Subcutaneous abdominal adipose tissue (tissue), 5 donors: ENCODE data around the gene HAPSTR1.

Experiments
- H3K27ac ChIP-seq: one replicate; pipeline ENCODE4 v1.7.0; 2013; ENCODE audit warnings: low read depth, mild to moderate bottlenecking, inconsistent platforms, low read length, moderate library complexity
- H3K27me3 ChIP-seq, 5 donors: one replicate each; pipeline ENCODE4 v1.7.0; 2013; ENCODE audit warnings: low read length in 5 of 5, inconsistent platforms in 1 of 5; ENCODE audit not compliant: control insufficient read depth in 5 of 5, insufficient read depth in 4 of 5
- H3K36me3 ChIP-seq, 5 donors: one replicate each; pipeline ENCODE4 v1.7.0; 2013; ENCODE audit warnings: low read length in 5 of 5; ENCODE audit not compliant: control insufficient read depth in 5 of 5, insufficient read depth in 5 of 5
- H3K4me1 ChIP-seq, 5 donors: one replicate each; pipeline ENCODE4 v1.7.0; 2013; ENCODE audit warnings: low read length in 5 of 5, mild to moderate bottlenecking in 3 of 5, moderate library complexity in 1 of 5; ENCODE audit not compliant: control insufficient read depth in 5 of 5, insufficient read depth in 5 of 5
- H3K4me3 ChIP-seq, 5 donors: one replicate each; pipeline ENCODE4 v1.7.0; 2013; ENCODE audit warnings: low read length in 5 of 5, low read depth in 1 of 5
- H3K9ac ChIP-seq, 5 donors: one replicate each; pipeline ENCODE4 v1.7.0; 2013; ENCODE audit warnings: low read length in 5 of 5, mild to moderate bottlenecking in 4 of 5, moderate library complexity in 3 of 5
- H3K9me3 ChIP-seq, 5 donors: one replicate each; pipeline ENCODE4 v1.7.0; 2013; ENCODE audit warnings: low read length in 5 of 5; ENCODE audit not compliant: control insufficient read depth in 5 of 5
- donor health status: healthy.
- donor health status: healthy.
- donor health status: healthy.
- donor health status: healthy.
- donor health status: healthy.

Gene HAPSTR1

DNA sequence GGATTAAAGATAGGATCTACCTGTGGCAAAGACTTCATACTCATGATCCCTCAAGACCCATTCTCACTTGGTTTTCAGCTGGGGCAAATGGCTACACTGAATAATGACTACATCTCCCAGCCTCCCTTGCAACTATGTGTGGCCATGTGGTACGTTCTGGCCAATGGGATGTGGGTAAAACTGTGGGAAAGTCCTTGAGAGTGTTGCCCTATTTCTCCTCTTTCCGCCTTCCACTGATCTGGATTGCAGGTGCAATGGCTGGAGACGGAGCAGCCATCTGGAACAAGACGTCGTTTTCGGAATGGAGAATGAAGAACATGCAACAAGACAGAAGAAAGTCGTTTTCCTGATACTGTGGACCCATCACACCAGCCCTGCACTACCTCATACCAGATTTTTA is 48.5 kb downstream of the HAPSTR1 start:
- H3K9ac ChIP-seq, result no peak overlapping the region
- no peaks in the 10 kb centered on the region for H3K27me3 ChIP-seq
- no peak overlapping the region for H3K27ac ChIP-seq
- H3K36me3 ChIP-seq, result no peaks in the 10 kb centered on the region
- H3K9me3 ChIP-seq, result no peaks in the 10 kb centered on the region
- H3K4me3 ChIP-seq, result no peak overlapping the region
- peaks cover 3 to 10% (median 6%) of the 10 kb centered on the region in 5 donors for H3K4me1 ChIP-seq
